Stimulated activated CD8-positive, alpha-beta memory T cell treated with anti-CD3 and anti-CD28 coated beads, Interleukin-7, amount 100 ng/mL, for 4 hours (primary cell): ENCODE results near the gene ITGA8.
"Not testable (repeated sequence)": the region's sequence is repeated elsewhere in the genome, so short reads cannot be mapped to it uniquely, and the experiment has no call there.

ENCODE experiments used
- DNase-seq, 2 donors: peaks; one replicate each; pipeline ENCODE4 v3.0.0-alpha.2; 2020; ENCODE audit warnings: low read depth in 2 of 2

ITGA8 gene

DNA sequence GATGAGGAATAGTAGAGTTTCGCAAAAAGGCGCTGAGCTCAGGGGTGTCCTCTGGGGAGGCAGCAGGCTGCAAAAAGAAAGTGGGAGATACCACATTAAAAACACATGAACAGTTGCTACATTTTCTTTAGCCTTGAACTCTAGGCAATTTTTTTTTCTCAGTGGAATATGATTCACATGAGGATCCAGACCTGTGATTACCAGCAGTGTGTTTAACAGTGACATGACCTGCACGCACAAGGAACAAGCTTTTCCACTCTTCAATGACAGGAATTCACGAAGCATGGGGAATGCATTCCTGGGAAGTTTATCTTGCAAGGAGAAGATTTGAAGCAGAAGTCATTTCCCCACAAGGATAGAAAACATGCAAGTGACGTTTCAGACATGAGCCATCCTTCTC is 161.6 kb downstream of the ITGA8 start:
- no peak for DNase-seq

DNA sequence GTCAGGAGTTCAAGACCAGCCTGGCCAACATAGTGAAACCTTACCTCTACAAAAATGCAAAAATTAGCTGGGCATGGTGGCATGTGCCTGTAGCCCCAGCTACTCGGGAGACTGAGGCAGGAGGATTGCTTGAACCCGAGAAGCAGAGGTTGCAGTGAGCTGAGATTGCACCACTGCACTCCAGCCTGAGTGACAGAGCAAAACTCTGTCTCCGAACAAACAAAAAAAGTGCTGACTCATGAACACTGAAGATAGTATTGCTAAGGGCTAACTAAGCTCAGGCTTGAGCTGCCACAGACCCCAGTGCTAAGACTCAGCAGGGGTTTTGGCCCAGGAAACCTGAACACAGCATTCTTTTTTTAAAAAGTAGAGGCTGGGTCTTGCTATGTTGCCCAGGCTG is 162.6 kb downstream of the ITGA8 start:
- DNase-seq = not testable (repeated sequence)

DNA sequence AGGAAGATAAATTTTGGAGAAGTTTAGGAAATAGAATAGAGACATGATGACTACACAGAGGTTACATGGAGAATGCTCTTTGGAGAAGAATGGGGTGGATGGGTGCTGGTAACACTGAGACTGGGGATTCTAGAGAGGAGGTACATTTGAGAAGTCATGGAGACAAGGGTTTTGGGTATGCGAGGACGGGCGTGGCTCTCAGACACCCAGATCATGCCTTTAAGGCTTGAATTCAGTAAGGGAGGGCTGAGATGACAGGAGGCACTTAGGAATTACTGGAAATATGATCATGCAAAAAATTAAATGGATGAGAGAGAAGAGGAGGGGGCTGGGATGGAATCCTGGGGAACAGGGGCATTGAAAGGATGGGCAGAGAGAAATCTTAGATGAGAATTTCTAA is 168.8 kb downstream of the ITGA8 start:
- DNase-seq = no peak

DNA sequence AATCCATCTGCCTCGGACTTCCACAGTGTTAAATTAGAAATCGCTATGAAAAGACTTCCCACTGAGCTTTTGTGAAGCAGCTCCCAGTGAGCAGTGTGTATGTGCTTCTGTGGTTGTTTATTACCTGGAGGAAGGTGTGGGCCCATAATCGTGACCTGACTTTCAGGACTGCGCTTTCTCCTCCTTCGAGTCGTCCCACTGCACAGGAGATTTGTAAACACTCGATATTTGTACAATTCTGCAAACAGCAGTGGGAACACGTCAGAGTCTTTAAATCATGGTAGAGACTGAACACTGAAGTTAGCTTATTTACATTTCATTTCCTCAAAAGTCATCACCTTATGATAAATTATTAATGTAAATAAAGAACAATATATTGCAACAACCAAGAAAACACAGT is 171.4 kb downstream of the ITGA8 start:
- no peak for DNase-seq

DNA sequence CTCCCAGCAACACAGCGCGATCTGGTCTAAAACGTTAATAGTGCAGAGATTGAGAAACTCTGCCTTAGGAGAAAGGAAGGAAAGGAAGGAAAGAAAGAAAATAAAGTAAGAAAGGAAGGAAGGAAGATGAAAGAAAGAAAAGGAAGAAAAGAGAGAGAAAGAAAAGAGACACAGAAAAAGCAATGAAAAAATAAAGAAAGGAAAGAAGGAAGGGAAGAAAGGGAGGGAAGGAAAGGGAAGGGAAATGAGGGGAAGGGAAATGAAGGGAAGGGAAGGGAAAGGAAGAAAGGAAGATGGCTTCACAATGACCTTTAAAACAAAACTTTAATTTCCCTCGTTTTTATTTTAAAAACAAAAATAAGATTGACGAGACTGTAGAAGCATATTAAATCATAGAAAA is 173.1 kb downstream of the ITGA8 start:
- DNase-seq = no peak

DNA sequence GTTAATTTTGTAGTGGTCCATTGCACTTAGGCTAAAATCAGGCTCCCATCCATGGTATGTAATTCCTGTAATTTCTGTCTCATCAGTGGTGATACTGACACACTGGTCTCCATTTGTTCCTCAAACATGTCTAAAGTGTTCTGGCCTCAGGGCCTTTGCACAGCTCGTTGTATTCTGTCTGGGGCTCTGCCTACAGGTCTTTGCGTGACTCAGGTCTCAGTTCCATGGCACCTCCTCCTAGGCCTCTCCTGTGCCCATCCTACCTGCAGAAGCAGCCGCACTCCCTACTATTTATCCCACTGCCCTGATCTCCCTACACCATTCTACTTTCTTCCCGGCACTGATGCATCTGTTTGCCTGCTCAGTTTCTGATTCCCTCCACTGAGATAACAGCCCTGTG is 173.8 kb downstream of the ITGA8 start:
- no peak for DNase-seq

DNA sequence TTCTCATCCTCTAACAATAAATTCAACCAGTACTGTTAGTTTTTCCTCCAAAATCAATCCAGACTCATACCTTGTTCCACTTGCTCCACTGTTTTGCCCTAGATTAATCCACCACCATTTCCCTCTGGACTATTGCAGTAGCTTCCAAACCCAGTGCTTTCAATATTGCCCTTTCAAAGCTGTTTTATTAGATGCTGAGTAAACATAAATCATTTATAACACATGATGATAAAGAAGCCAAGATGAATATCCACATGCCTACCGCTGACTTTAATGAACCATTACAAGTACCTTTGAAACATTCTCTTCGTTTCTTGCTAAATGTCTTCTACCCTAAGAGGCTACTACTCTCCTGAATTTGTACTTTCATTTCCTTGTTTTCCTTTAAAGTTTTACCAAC is 174.5 kb downstream of the ITGA8 start:
- no peak for DNase-seq

DNA sequence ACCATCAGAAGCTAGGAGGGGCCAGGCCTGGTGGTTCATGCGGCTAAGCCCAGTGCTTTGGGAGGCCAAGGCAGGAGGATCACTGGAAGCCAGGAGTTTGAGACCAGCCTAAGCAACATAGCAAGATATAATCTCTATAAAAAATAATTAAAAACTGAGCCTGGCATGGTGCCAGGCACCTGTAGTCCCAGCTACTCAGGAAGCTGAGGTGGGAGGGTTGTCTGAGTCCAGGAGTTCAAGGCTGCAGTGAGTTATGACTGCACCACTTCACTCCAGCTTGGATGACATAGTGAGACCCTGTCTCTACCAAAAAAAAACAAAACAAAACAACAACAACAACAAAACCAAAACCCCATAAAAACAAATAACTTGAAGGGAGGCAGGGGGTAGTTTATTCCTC is 175.7 kb downstream of the ITGA8 start:
- no peak for DNase-seq

DNA sequence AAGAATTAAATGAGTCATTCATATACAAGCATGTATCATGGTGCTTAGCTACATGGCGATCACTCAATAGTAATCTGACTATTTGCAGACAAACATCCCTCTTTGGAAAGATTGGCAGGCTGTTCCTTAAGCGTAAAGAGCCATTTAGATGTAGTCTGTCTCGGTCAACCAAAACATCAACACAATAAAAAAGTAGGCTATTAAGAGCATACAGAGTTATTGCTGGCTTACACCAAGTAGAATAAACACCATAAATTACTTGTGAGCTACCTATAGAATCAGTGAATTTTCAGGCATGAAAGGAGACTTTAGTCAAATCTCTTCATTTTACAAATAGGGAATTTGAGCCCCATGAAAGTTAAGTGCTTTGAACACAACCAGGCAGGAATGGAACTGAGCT is 176.9 kb downstream of the ITGA8 start:
- DNase-seq = no peak

DNA sequence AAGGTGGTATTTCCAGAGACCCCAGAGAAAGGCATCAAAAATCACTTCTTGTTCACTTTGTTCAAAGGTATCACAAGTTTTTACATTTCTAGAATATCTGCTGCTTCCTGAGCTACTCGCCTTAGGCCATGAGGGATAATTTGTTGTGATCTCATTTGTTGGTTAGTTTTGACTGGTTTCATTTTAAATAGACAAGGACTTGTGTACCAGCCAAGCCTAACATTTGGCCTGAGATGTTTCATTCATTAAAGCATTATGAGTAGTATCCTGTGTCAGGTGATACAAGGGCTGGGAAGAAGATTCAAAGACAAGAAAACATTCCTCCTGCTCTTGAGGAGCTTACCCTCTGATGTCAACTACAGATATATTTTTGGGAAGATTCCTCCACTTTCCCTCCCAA is 178.3 kb downstream of the ITGA8 start:
- no peak for DNase-seq

DNA sequence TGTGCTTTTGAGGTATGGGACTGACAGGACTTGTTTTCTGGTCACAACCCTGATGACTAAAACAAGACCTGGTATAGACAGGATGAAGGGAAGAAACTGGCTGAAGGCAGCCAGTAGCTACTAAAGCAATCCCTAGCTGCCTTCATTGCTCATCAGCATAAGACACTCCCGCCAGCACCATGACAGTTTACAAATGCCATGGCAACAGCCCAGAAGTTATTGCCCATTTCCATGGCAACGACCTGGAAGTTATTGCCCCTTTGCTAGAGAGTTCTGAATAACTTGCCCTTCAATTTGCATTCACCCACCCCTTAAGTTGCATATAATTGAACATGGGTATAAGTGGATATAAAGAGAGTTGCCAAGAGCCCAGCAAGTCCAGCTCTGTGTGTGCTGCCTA is 179.0 kb downstream of the ITGA8 start:
- DNase-seq = no peak

DNA sequence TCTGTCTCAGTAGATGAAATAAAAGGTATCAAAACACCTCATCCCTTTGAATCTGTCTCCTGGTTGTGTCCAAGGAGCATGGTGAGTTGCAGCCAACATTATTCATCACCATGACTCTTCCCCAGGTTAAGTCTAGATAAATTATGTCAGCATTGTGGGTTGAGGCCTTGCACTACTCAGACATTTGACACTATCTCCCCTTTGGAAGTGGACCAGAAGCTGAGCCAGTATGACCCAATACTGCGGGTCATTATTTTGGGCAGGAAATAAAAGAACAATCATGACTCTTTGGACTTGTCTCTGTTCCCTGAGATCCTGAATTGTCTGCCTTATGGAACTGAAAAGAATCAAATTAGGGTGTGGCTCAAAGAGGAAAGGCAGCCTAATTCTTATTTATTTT is 180.5 kb downstream of the ITGA8 start:
- no peak for DNase-seq

DNA sequence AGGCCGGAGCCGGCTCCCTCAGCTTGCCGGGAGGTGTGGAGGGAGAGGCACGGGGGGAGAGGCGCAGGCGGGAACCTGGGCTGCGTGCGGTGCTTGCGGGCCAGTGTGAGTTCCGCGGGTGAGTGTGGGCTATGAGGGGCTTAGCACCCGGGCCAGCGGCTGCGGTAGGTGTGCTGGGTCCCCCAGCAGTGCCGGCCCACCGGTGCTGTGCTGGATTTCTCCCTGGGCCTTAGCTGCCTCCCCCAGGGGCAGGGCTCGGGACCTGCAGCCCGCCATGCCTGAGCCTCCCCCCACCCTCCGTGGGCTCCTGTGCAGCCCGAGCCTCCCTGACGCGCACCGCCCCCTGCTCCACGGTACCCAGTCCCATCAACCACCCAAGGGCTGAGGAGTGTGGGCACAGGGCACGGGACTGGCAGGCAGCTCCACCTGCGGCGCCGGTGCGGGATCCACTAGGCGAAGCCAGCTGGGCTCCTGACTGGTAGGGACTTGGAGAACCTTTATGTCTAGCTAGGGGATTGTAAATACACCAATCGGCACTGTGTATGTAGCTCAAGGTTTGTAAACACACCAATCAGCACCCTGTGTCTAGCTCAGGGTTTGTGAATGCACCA is 184.7 kb downstream of the ITGA8 start:
- not testable (repeated sequence) for DNase-seq

DNA sequence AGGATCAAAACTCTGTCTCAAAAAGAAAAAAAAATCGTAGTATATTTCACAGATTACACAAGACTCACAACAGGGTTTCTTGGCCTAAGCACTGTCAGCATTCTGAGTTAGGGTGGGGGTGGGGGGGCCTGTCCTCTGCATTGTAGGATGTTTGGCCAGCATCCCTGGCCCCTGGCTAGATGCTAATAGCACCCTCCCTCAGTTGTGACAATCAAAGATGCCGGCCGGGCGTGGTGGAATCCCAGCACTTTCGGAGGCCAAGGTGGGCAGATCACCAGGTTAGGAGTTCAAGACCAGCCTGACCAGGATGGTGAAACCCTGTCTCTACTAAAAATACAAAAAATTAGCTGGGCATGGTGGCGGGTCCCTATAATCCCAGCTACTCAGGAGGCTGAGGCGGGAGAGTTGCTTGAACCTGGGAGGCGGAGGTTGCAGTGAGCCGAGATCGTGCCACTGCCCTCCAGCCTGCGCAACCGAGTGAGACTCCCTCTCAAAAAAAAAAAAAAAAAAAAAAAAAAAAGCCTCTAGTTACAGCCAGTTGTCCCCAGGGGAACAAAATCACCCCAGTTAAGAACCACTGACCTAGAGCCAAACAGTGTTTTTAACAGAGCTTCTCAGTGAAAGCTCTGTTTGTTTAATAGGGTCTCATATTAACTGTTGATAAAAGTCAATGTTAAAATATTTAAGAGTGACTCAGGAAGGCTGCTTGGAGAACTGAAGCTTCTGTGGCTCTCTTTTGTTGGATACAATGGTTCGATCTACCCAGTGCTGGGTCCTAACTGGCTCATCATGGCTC is 187.6 kb downstream of the ITGA8 start:
- no peak for DNase-seq

DNA sequence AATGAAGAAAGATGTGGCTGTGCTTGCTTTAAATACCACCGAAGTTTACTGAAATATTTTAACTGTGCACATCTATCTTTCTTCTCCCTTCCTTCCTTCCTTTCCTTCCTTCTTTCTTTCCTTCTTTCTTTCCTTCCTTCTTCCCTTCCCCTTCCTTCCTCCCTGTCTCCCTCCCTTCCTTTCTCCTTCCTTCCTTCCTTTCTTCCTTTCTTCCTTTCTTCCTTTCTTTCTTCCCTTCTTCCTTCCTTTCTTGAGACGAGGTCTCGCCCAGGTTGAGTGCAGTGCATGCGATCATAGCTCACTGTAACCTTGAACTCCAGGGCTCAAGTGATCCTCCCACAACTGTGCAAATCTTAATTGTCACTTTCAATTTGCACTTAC is 190.9 kb downstream of the ITGA8 start:
- DNase-seq = no peak

DNA sequence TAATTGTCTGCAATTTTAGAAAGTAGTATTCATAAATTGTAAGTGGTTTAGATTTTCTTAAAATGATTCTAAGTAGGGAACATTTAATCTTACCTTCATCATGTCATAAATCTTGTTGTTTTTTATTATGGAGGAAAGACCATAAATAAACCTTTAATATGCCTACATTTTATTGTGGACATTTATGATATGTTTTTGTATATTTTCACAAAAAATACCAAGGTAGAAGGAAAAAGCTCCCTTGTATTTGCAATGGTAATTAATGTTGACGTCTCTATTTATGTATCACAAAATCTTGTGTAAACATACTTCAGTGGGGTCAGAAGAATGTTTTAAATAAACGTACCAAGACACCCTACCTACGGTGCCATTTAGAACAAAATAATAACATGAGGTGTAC is 193.0 kb downstream of the ITGA8 start:
- no peak for DNase-seq

DNA sequence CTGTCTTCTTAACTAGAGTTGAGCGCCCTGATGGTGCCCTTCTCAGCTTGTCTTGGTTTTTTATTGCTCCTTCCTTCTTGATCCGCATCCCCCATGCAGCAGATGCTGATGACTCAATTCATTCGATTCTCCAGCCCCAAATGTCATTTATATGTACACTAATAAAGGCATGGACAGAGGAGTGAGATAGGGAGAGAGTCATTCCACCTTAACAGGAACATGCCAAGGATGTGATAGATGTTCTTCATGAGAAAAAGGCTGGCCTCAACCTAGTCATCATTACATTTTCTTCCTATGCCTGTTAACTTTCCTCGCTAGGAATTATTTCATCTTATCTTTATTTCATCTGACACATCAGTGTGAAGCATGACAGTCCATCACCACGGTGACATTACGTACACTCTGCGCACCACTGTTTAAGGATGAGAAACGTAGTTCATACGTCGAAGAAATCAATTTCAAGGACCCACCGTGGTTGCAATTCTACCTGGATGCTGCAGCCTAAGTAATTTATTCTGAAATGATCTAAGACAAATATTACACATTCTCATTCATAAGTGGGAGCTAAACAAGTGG is 198.3 kb downstream of the ITGA8 start:
- no peak for DNase-seq

DNA sequence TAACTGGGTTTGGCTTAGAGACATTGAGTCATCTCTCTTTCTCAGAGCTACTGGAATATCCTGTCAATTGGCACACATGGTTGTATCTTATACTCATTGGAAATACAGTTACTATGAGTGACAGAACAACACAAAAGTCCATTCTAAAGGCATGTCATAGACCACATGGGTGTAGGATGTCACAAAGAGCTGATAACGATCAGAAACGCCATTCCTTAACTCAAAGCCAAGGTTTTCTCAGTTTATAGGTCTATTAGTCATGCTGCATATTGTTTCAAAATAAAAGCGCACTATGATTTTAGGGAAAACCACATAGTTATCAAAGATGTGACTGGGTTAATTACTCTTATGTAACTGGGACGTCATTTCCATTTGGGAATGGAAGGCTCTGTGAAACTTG is 201.5 kb downstream of the ITGA8 start:
- DNase-seq = no peak

DNA sequence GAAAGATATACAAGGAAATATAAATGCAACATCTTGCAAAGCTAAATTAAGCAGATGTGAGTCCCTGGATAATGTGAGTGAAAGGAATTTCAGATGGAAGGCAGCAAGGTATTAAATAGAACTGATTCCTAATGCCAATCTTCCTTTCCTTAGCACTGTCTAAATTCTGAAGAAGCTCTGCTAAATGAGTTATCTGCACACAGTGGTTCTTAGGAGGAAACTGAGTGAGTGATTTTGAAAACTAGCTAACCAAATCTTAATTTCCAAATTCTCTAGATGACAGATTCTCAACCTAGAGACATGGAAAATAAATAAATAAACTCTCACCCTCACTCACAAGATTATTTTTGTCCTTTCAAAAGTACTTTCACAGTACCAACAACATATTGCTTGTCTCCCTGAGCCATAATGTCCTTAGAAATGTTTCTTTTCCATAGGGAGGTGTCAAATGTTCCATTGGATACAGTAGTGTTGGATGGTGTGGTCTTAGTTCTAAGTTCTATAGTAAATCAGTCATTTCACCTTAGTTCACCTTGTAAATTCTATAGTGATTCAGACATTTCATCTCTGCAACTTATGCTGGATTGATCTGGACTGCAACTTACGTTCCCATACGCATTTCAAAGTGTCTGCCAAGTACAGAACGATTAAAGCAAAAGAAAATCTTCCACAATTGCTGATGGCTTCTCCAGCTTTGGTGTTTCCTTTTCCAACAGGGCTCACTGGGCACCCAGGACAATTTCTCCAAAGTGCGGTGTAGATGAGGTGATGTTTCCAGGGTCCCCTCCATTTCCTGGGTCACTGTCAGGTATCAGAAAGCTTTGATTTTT is 203.3 kb downstream of the ITGA8 start:
- DNase-seq = no peak

DNA sequence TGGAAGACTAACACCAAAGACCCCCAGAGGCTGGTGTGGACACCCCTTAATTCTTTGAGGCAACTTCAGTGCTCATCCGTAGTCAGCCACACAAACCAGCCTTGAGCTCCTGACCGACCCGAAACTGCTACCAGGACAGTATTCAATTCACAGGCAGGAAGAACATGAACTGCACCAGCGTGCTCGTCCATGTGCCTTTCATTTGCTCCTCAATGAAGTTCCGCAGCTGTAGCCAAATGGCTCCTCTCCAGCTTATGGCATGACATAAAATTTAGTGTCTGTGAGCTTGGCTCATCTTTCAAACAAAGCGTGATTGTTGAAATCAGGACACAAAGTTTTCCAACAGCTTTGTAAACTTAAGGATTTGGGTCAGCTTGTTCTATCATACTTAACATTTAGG is 204.5 kb downstream of the ITGA8 start:
- no peak for DNase-seq

DNA sequence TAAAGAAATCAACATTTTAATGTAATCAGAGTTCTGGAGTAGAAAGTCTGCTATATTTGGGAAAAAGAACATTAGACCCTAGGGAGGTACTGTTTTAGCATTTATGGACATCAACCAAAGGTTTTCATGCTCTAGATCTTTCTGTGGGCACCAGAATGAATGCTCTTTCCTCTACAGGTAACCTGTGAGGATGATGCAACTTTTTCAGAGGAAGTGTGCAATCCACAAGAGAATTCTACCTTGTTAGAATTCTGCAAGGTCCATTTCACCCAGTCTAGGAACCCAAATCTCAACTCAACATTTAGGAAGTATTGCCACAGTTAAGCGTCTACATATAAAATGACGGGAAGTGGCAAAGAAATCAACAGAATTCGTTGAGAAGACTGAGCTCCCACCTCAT is 208.8 kb downstream of the ITGA8 start:
- DNase-seq = no peak

DNA sequence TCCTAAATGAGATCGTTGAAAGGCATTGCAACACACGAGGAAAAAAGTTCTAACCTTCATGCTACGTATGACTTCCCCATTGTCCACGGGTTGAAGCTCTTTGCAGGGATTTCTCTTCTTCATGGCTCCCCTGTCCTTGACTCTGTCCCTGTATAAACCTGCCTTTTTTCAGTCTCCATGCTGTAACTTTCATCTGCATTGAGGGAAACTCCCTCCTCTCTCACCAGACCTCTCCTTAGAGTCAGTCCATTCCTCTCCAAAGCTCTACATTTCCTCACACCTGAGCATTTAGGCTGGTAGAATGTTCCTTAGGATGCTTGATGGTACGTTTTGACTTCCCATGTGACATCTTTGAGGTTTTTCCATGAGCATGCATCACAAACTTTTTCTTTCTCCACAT is 214.4 kb downstream of the ITGA8 start:
- no peak for DNase-seq
